ENCODE data around the gene XAF1. TPM values are rescaled to one million over a fixed set of nuclear protein-coding genes. Genes with fewer than 3 reads are reported as not detected.

Gene XAF1
- total and polyA plus RNA-seq, 10 of the 15 experiments (the other 5 are each of a cell fraction or from before 2014, with no cell fraction given): 16.3 to 59.1 (median 44.6) TPM

GRCh38 chr17:6729531-6729930, 26.3 kb upstream of the XAF1 start:
- DNase-seq (ENCODE audit: low read depth, low spot score) (no peak), ATAC-seq (no peak), FAIRE-seq (no peak)
- TF ChIP-seq SMAD1 (IDR thresholded peaks at IDR 0.05; ENCODE audit: low read depth, partially characterized antibody): no peak
- no peak for TF ChIP-seq IRF5 (IDR thresholded peaks at IDR 0.05; ENCODE audit: borderline replicate concordance)
- no peak for TF ChIP-seq REST (IDR thresholded peaks at IDR 0.05; ENCODE audit: low read depth, low read length)
- no peak for TF ChIP-seq ZBTB4 (CRISPR knock-in tag; IDR thresholded peaks at IDR 0.05)
- TF ChIP-seq NRF1 (conservative IDR thresholded peaks at IDR 0.05; ENCODE audit: low read depth, low read length): no peak
- no peak for TF ChIP-seq TBL1XR1 (IDR thresholded peaks at IDR 0.05; ENCODE audit: low read depth, low read length)
- TF ChIP-seq NR2C1 (IDR thresholded peaks at IDR 0.05): no peak
- no peak for TF ChIP-seq HDGF (IDR thresholded peaks at IDR 0.05)
- no peak for TF ChIP-seq ZNF217 (IDR thresholded peaks at IDR 0.05)
- no peak for TF ChIP-seq SKIL (IDR thresholded peaks at IDR 0.05; ENCODE audit: low read depth, poor library complexity, severe bottlenecking)
- no peak for TF ChIP-seq IKZF1 (conservative IDR thresholded peaks at IDR 0.05)
- in situ Hi-C loops (cut with MboI): no loop called here
- Histone ChIP-seq H3K4me1 (ENCODE audit: control insufficient read depth, insufficient read depth, low read length) (no peaks in the 10 kb centered on the region), H3K27me3 (replicated peaks in 1 of 2; ENCODE audit: control insufficient read depth in 2 of 2, insufficient read depth in 2 of 2, low read length in 1 of 2) (no peaks in the 10 kb centered on the region), H3K27ac (ENCODE audit: control insufficient read depth, insufficient read depth) (no peak overlapping the region), H3K9me3 (replicated peaks; ENCODE audit: control insufficient read depth, insufficient read depth, low read length) (no peaks in the 10 kb centered on the region), H3K4me2 (ENCODE audit: control insufficient read depth, insufficient read depth) (no peak overlapping the region), H3K79me2 (ENCODE audit: control insufficient read depth, insufficient read depth, low read length) (no peaks in the 10 kb centered on the region), H3K4me3 (no peak overlapping the region), H4K20me1 (ENCODE audit: control insufficient read depth, insufficient read depth) (no peaks in the 10 kb centered on the region), H2AFZ (ENCODE audit: control insufficient read depth, low read depth, low read length) (no peak overlapping the region), H3K9ac (ENCODE audit: control insufficient read depth, insufficient read depth, low read length) (no peak overlapping the region), H3K36me3 (ENCODE audit: control insufficient read depth in 2 of 2, insufficient read depth in 2 of 2, low read length in 1 of 2) (no peaks in the 10 kb centered on the region)
- ChIA-PET POLR2A (no interaction called here), RAD21 (ENCODE audit: unreplicated experiment) (no interaction called here), SMC1A (ENCODE audit: uncharacterized antibody, unreplicated experiment) (no interaction called here), CTCF (interaction anchor here (2.1 kb wide), 1 partner anchor 114 kb away, joined by 4 read pairs; no protein-coding TSS in a partner anchor)
- no TSS peak for BruUV-seq (replicated peaks)
- 24% methylated on average over 4 of the region's 4 CpGs for WGBS (ENCODE audit: insufficient coverage, insufficient replicate concordance, low lambda C conversion rate, missing lambda C conversion rate)
- intact Hi-C loops (cut with micrococcal nuclease; ENCODE audit: unreplicated experiment): no loop called here
